ENCODE data around the gene ANKMY1. TPM values are rescaled to one million over a fixed set of nuclear protein-coding genes. Genes with fewer than 3 reads are reported as not detected.

ANKMY1 gene
- total RNA-seq, 4 donors from 2014 or later = 8.2 to 23.8 (median 17.1) TPM

DNA sequence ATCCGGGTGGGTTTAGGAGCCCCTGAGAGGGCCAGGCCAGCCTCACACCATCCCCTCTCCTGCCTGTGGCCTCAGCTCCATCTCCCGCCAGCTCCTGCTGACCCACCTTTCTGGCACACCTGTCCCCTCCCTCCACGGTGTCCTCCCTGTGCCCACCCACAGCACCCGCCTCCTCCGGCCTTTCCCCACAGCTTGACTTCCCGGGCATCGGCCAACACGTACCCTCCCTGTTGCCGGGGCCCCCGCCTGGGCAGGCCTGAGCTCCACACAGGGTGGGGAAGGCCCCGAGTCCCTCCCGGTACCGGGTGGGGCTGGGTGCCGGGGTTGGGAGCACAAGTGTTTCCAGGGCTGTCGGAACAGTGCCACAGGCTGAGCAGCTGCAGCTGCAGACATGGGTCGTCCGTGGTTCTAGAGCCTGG is 115.8 kb downstream of the ANKMY1 start:
- Histone ChIP-seq H3K36me3 (peaks cover 0 to 28% (median 0%) of the 10 kb centered on the region in 3 donors), H3K27me3 (peaks cover 0 to 20% (median 0%) of the 10 kb centered on the region in 4 donors), H3K4me3 (peak overlapping the region in 2 of 4 donors; percentile 3 to 23), H3K27ac (peak overlapping the region; percentile 84 to 90 (median 85)), H3K4me1 (peaks cover 54 to 92% (median 67%) of the 10 kb centered on the region in 3 donors), H3K9me3 (no peaks in the 10 kb centered on the region)
- 39% methylated on average over 4 of the region's 17 CpGs; no CpG with 5 or more reads in 1 of the 2 donors for WGBS, 2 donors
- no peak for DNase-seq
- intact Hi-C loops (cut with DNase I) = no loop called here
- TF ChIP-seq POLR2A (IDR thresholded peaks at IDR 0.05) (no peak), CTCF (IDR thresholded peaks at IDR 0.05) (no peak)

- H3K27me3 ChIP-seq = peaks cover 0 to 25% (median 0%) of the 10 kb centered on the region in 4 donors
- H3K9me3 ChIP-seq = no peaks in the 10 kb centered on the region
- H3K4me1 ChIP-seq = peaks cover 57 to 92% (median 69%) of the 10 kb centered on the region in 3 donors
- peaks cover 0 to 28% (median 0%) of the 10 kb centered on the region in 3 donors for H3K36me3 ChIP-seq
- DNase-seq = no peak
- peak overlapping the region; percentile 84 to 90 (median 85) for H3K27ac ChIP-seq
- TF ChIP-seq POLR2A (IDR thresholded peaks at IDR 0.05) (peak in 2 of 4 donors; percentile 4 to 16), CTCF (IDR thresholded peaks at IDR 0.05) (no peak)
- intact Hi-C loops (cut with DNase I) = no loop called here
- WGBS, 2 donors = 11 to 57% methylated on average over 8 to 11 of the region's 27 CpGs
- peak overlapping the region in 2 of 4 donors; percentile 3 to 23 for H3K4me3 ChIP-seq
These were observed 116.3 kb downstream of the ANKMY1 start for GRCh38 chr2:240441326-240441992.

DNA sequence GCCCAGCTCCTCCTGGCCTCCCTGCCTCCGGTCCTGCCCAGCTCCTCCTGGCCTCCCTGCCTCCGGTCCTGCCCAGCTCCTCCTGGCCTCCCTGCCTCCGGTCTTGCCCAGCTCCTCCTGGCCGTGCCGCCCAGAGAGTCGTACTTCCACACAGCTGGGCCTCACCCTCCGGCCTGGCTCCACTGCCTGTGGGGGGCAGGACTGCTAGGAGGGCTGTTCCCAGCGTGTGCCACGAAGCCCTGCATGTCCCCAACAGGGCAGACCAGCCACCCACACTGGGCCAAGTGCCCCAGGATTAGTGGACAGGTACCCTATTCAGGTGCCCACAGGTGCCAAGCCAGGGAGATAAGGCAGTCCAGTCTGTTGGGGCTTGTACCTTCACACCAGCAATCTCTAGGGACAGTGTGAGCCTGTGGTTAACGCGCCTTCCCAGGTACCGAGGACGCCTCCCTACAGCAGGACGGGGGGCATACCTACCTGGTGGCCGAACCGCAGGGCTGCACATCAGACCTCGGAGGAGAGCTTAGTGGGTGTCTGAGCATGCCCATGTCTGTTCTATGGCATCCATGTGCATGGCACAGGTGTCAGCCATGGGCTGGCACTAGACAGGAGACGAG is 117.0 kb downstream of the ANKMY1 start:
- H3K4me1 ChIP-seq = peaks cover 63 to 95% (median 69%) of the 10 kb centered on the region in 3 donors
- H3K27ac ChIP-seq = peak overlapping the region; percentile 84 to 90 (median 85)
- no peak for DNase-seq
- H3K27me3 ChIP-seq = peaks cover 0 to 31% (median 0%) of the 10 kb centered on the region in 4 donors
- no peaks in the 10 kb centered on the region for H3K9me3 ChIP-seq
- peaks cover 0 to 22% (median 0%) of the 10 kb centered on the region in 3 donors for H3K36me3 ChIP-seq
- intact Hi-C loops (cut with DNase I) = no loop called here
- 80 to 100% methylated on average over 1 to 4 of the region's 18 CpGs for whole genome bisulfite sequencing, 2 donors
- TF ChIP-seq CTCF (IDR thresholded peaks at IDR 0.05) (peak in 1 of 6 experiments; percentile 7), POLR2A (IDR thresholded peaks at IDR 0.05) (no peak)
- H3K4me3 ChIP-seq = peak overlapping the region in 1 of 4 donors; percentile 23

DNA sequence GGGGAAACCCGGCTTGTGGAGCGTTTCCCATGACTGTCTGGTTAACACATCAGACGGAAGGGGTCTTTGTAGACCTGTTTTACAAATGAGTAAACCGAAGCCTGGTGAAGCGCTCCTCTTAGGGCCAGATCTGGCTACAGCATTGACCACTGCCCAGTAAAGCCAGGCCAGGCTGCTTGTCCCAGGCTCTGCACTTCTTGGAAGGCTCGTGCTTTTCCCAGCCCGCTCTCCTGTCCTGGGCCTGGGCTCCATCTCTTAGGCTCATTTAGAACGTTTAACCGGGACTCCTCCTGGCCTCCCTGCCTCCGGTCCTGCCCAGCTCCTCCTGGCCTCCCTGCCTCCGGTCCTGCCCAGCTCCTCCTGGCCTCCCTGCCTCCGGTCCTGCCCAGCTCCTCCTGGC is 117.5 kb downstream of the ANKMY1 start:
- Histone ChIP-seq H3K36me3 (peaks cover 0 to 16% (median 0%) of the 10 kb centered on the region in 3 donors), H3K9me3 (no peaks in the 10 kb centered on the region), H3K4me1 (peaks cover 66 to 96% (median 69%) of the 10 kb centered on the region in 3 donors), H3K27me3 (peaks cover 0 to 31% (median 0%) of the 10 kb centered on the region in 4 donors), H3K27ac (peak overlapping the region in 2 of 4 donors; percentile 42 to 84), H3K4me3 (no peak overlapping the region)
- TF ChIP-seq CTCF (IDR thresholded peaks at IDR 0.05) (no peak), POLR2A (IDR thresholded peaks at IDR 0.05) (no peak)
- intact Hi-C loops (cut with DNase I) = no loop called here
- 73 to 82% methylated on average over 5 to 9 of the region's 12 CpGs for WGBS, 2 donors
- no peak for DNase-seq

DNA sequence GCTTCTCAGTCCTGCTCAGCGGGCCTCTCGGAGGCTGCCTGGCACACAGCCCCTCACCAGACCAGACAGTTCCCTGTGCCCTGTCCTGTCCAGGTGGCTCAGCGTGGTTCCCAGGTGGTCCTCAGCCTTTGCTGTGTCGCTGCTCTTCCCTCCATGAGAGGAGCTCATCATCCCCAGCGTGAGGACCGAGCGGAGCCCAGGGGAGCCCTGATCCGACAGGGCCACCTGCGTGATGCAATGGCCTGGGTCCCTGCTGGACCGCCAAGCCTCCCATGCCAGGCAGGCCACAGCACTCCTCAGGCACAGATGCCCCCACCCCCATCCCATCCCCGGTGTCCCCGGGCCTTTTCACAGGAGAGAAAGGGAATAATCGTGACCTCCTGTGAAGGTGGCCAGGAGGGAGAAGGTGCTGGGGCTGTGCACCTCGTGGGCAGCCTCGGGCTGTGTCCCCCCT is 118.1 kb downstream of the ANKMY1 start:
- H3K36me3 ChIP-seq = peaks cover 0 to 11% (median 0%) of the 10 kb centered on the region in 3 donors
- no peak for DNase-seq
- intact Hi-C loops (cut with DNase I) = no loop called here
- no peak for TF ChIP-seq CTCF (IDR thresholded peaks at IDR 0.05)
- H3K27me3 ChIP-seq = peaks cover 0 to 36% (median 0%) of the 10 kb centered on the region in 4 donors
- H3K27ac ChIP-seq = peak overlapping the region in 3 of 4 donors; percentile 93 to 99 (median 96)
- 72 to 90% methylated on average over 2 of the region's 15 CpGs for WGBS, 2 donors
- H3K4me1 ChIP-seq = peaks cover 66 to 95% (median 69%) of the 10 kb centered on the region in 3 donors
- no peak overlapping the region for H3K4me3 ChIP-seq
- no peaks in the 10 kb centered on the region for H3K9me3 ChIP-seq
